ENCODE results near the gene GAS2.

Gene GAS2

DNA sequence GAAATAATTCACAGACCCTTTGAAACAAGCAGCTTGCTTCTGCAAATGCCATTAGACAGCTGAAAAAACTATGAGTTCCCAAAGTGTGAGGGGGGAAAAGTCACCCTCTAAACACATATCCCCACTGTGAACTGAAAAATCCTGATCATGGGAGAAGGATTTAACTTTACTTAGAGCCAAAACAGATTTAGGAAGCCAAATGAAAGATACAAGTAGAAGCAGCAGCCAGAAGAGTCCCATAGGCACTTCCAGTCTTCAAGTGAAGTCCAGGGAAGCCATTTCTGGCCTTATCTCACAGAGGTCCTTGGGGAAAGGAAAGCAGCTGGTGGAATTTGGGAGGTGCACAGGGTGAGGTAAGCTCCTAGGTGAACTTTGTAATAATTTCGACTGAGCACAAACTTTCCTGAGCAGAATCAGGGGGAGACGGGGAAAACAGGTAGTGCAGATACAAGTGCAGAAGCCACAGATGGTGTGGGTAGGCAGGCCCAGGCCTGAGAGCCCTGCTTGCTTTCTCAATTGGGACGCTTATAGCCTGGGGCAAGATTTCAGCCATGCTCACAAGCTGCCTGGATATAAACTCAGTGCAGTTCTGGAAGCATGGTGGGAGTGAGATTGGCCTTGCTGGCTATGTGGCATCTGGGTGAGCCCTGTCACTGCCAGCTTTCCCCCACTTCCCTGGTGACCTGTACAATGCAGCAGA lies 44.8 kb downstream of the GAS2 start:
- DNase-seq (ENCODE audit: low read depth, low spot score): no peak
- no peaks in the 10 kb centered on the region for H3K36me3 ChIP-seq (ENCODE audit: insufficient read depth, insufficient read length, low read length)
- no peak overlapping the region for H3K9ac ChIP-seq (ENCODE audit: insufficient read length, low read depth)
- no peaks in the 10 kb centered on the region for H3K9me3 ChIP-seq (ENCODE audit: insufficient read depth, low read length)
- no peaks in the 10 kb centered on the region for H3K4me1 ChIP-seq (ENCODE audit: insufficient read depth, insufficient read length)
- no peak overlapping the region for H3K4me3 ChIP-seq (ENCODE audit: insufficient read length, low read depth)
- TF ChIP-seq YY1 (IDR thresholded peaks at IDR 0.05; ENCODE audit: insufficient read depth, insufficient read length): no peak
- no peak for TF ChIP-seq SUZ12 (IDR thresholded peaks at IDR 0.05; ENCODE audit: extremely low read depth, insufficient read depth, insufficient read length)
- TF ChIP-seq ZNF274 (IDR thresholded peaks at IDR 0.05; ENCODE audit: low read depth, low read length): no peak
- no peaks in the 10 kb centered on the region for H3K27me3 ChIP-seq (ENCODE audit: insufficient read depth, insufficient read length)

DNA sequence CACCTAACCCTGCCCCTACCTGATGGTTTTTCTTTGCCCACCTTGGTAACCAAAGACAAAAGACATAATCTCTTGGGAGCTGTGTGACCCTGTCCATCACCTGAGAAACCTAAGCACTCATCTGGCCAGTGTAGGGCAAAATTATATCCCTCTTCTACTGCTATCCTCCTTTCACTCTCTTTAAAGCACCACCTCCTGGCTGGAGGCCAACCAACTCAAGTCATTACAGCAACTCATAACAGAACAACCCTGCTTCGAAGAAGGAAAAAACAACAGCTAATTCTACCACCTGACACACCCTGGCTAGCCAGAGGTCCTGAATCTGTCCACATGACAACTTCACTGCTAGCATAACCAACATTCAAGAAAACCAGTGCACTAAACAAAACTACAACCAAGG lies 45.5 kb downstream of the GAS2 start:
- Histone ChIP-seq H3K4me3 (ENCODE audit: insufficient read length, low read depth) (no peak overlapping the region), H3K9ac (ENCODE audit: insufficient read length, low read depth) (no peak overlapping the region), H3K9me3 (ENCODE audit: insufficient read depth, low read length) (no peaks in the 10 kb centered on the region), H3K27me3 (ENCODE audit: insufficient read depth, insufficient read length) (no peaks in the 10 kb centered on the region), H3K36me3 (ENCODE audit: insufficient read depth, insufficient read length, low read length) (no peaks in the 10 kb centered on the region), H3K4me1 (ENCODE audit: insufficient read depth, insufficient read length) (no peaks in the 10 kb centered on the region)
- no peak for TF ChIP-seq YY1 (IDR thresholded peaks at IDR 0.05; ENCODE audit: insufficient read depth, insufficient read length)
- no peak for TF ChIP-seq SUZ12 (IDR thresholded peaks at IDR 0.05; ENCODE audit: extremely low read depth, insufficient read depth, insufficient read length)
- TF ChIP-seq ZNF274 (IDR thresholded peaks at IDR 0.05; ENCODE audit: low read depth, low read length): no peak
- DNase-seq (ENCODE audit: low read depth, low spot score): no peak

DNA sequence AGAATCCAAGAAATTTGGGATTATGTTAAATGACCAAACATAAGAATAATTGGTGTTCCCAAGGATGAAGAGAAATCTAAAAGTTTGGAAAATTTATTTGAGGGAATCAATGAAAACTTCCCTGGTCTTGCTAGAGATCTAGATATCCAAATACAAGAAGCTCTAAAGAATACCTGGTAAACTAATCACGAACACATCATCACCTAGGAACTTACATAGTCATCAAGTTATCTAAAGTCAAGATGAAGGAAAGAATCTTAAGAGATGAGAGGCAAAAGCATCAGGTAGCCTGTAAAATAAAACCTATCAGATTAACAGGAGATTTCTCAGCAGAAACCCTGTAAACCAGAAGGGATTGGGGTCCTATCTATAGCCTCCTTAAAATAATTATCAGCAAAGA lies 46.9 kb downstream of the GAS2 start:
- no peak for DNase-seq (ENCODE audit: low read depth, low spot score)
- Histone ChIP-seq H3K4me1 (ENCODE audit: insufficient read depth, insufficient read length) (no peaks in the 10 kb centered on the region), H3K36me3 (ENCODE audit: insufficient read depth, insufficient read length, low read length) (no peaks in the 10 kb centered on the region), H3K4me3 (ENCODE audit: insufficient read length, low read depth) (no peak overlapping the region), H3K27me3 (ENCODE audit: insufficient read depth, insufficient read length) (no peaks in the 10 kb centered on the region), H3K9me3 (ENCODE audit: insufficient read depth, low read length) (no peaks in the 10 kb centered on the region), H3K9ac (ENCODE audit: insufficient read length, low read depth) (no peak overlapping the region)
- TF ChIP-seq ZNF274 (IDR thresholded peaks at IDR 0.05; ENCODE audit: low read depth, low read length): no peak
- no peak for TF ChIP-seq YY1 (IDR thresholded peaks at IDR 0.05; ENCODE audit: insufficient read depth, insufficient read length)
- no peak for TF ChIP-seq SUZ12 (IDR thresholded peaks at IDR 0.05; ENCODE audit: extremely low read depth, insufficient read depth, insufficient read length)

DNA sequence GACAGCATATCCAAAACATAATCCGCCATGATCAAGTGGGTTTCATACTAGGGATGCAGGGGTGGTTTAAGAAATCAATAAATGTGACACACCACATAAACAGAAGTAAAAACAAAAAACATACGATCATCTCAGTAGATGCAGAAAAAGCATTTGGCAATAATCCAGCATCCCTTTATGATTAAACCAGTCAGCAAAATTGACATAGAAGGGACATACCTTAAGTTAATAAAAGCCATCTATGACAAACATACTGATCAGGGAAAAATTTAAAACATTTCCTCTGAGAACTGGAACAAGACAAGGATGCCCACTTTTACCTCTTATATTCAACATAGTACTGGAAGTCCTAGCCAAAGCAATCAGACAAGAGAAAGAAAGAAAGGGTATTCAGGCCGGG lies 49.6 kb downstream of the GAS2 start:
- Histone ChIP-seq H3K27me3 (ENCODE audit: insufficient read depth, insufficient read length) (no peaks in the 10 kb centered on the region), H3K4me3 (ENCODE audit: insufficient read length, low read depth) (no peak overlapping the region), H3K4me1 (ENCODE audit: insufficient read depth, insufficient read length) (no peaks in the 10 kb centered on the region), H3K9ac (ENCODE audit: insufficient read length, low read depth) (no peak overlapping the region), H3K9me3 (ENCODE audit: insufficient read depth, low read length) (no peaks in the 10 kb centered on the region), H3K36me3 (ENCODE audit: insufficient read depth, insufficient read length, low read length) (no peaks in the 10 kb centered on the region)
- TF ChIP-seq SUZ12 (IDR thresholded peaks at IDR 0.05; ENCODE audit: extremely low read depth, insufficient read depth, insufficient read length) (no peak), YY1 (IDR thresholded peaks at IDR 0.05; ENCODE audit: insufficient read depth, insufficient read length) (no peak), ZNF274 (IDR thresholded peaks at IDR 0.05; ENCODE audit: low read depth, low read length) (no peak)
- no peak for DNase-seq (ENCODE audit: low read depth, low spot score)

DNA sequence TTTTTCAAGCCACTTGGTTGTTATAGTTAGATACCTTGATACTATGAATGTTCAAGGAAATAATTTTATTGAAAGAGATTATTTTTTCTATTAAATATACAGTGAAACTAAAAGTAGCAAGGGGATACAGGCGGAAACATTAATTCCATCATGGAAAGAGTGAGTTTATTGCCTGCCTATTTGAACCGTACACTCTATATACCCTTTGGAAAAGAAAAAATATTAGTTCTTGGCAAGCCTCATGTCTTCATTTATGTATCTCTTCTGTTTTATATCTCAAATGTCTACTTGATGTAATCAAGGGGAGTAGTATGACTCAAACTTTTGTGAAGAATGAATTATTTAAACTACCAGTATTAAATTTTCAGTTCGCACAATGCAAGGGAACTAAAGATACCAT lies 54.0 kb downstream of the GAS2 start:
- no peaks in the 10 kb centered on the region for H3K36me3 ChIP-seq (ENCODE audit: insufficient read depth, insufficient read length, low read length)
- H3K27me3 ChIP-seq (ENCODE audit: insufficient read depth, insufficient read length): no peaks in the 10 kb centered on the region
- no peak for DNase-seq (ENCODE audit: low read depth, low spot score)
- no peaks in the 10 kb centered on the region for H3K9me3 ChIP-seq (ENCODE audit: insufficient read depth, low read length)
- H3K4me1 ChIP-seq (ENCODE audit: insufficient read depth, insufficient read length): no peaks in the 10 kb centered on the region
- no peak overlapping the region for H3K4me3 ChIP-seq (ENCODE audit: insufficient read length, low read depth)
- H3K9ac ChIP-seq (ENCODE audit: insufficient read length, low read depth): no peak overlapping the region
- TF ChIP-seq YY1 (IDR thresholded peaks at IDR 0.05; ENCODE audit: insufficient read depth, insufficient read length) (no peak), ZNF274 (IDR thresholded peaks at IDR 0.05; ENCODE audit: low read depth, low read length) (no peak), SUZ12 (IDR thresholded peaks at IDR 0.05; ENCODE audit: extremely low read depth, insufficient read depth, insufficient read length) (no peak)

DNA sequence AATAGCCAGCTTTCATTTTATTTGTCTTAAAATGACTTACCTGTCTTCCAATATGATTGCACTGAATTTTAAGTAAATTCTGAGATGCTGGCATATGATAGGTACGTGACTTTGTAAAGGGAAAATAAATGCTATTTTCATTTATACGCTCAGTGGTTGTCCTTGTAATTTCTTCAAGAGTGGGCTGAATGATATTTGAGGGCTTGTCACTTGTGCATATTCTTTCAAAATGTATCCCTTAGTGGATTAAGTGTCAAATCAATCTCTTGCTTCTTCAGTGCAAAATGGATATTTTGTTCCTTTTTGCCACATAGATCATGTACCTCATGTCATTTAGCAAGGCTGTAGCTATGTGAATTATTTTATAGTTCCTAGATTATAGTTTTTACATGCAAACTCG lies 56.9 kb downstream of the GAS2 start:
- Histone ChIP-seq H3K36me3 (ENCODE audit: insufficient read depth, insufficient read length, low read length) (no peaks in the 10 kb centered on the region), H3K4me3 (ENCODE audit: insufficient read length, low read depth) (no peak overlapping the region), H3K9ac (ENCODE audit: insufficient read length, low read depth) (no peak overlapping the region), H3K4me1 (ENCODE audit: insufficient read depth, insufficient read length) (no peaks in the 10 kb centered on the region), H3K27me3 (ENCODE audit: insufficient read depth, insufficient read length) (no peaks in the 10 kb centered on the region), H3K9me3 (ENCODE audit: insufficient read depth, low read length) (no peaks in the 10 kb centered on the region)
- TF ChIP-seq YY1 (IDR thresholded peaks at IDR 0.05; ENCODE audit: insufficient read depth, insufficient read length): no peak
- TF ChIP-seq SUZ12 (IDR thresholded peaks at IDR 0.05; ENCODE audit: extremely low read depth, insufficient read depth, insufficient read length): no peak
- no peak for TF ChIP-seq ZNF274 (IDR thresholded peaks at IDR 0.05; ENCODE audit: low read depth, low read length)
- DNase-seq (ENCODE audit: low read depth, low spot score): no peak

DNA sequence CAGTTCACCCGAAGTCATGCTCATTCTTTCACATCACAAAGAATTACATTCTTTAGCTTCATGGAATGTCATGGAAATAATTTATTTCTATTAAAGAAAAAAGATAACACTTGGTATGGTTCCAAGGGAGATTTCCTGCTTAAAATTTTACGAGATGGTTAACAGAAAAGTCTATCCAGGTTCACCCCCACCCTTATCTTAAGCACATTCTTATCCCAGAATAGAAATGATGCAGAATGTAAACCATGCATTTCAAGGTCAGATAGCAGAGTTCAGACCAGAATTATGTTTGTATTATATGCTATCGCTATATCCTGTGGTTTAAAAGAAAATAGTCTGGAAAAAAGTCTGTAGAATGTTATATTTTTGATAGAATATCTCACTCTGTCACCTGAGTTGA lies 58.7 kb downstream of the GAS2 start:
- Histone ChIP-seq H3K36me3 (ENCODE audit: insufficient read depth, insufficient read length, low read length) (no peaks in the 10 kb centered on the region), H3K9ac (ENCODE audit: insufficient read length, low read depth) (no peak overlapping the region), H3K4me3 (ENCODE audit: insufficient read length, low read depth) (no peak overlapping the region), H3K9me3 (ENCODE audit: insufficient read depth, low read length) (no peaks in the 10 kb centered on the region), H3K4me1 (ENCODE audit: insufficient read depth, insufficient read length) (no peaks in the 10 kb centered on the region), H3K27me3 (ENCODE audit: insufficient read depth, insufficient read length) (no peaks in the 10 kb centered on the region)
- no peak for DNase-seq (ENCODE audit: low read depth, low spot score)
- TF ChIP-seq ZNF274 (IDR thresholded peaks at IDR 0.05; ENCODE audit: low read depth, low read length) (no peak), SUZ12 (IDR thresholded peaks at IDR 0.05; ENCODE audit: extremely low read depth, insufficient read depth, insufficient read length) (no peak)
